HepG2 (cell line): Measurements from ENCODE around the gene PFN2. TPM values are rescaled to one million over a fixed set of nuclear protein-coding genes. Genes with fewer than 3 reads are reported as not detected.

Source experiments
- ARID4A ChIP-seq: sonication (generic); formaldehyde crosslinking; IDR thresholded peaks from 2 replicates; pipeline ENCODE4 v1.5.0; 2020; ENCODE audit warnings: mild to moderate bottlenecking, missing genetic modification reagents, borderline replicate concordance
- ARNT ChIP-seq: fragments of 450-650 bp; IDR thresholded peaks from 2 replicates; pipeline ENCODE4 v1.6.1; 2017
- ATF7 ChIP-seq, 2 experiments: fragments of 450-650 bp in 1 of 2; sonication (generic) in 1 of 2; formaldehyde crosslinking in 1 of 2; IDR thresholded peaks; 2 replicates each; pipeline versions ENCODE4 v1.4.0 to v1.6.1; 2016 to 2020; ENCODE audit warnings: antibody characterized with exemption in 1 of 2, mild to moderate bottlenecking in 1 of 2, missing genetic modification reagents in 1 of 2
- BATF2 ChIP-seq: sonication (generic); formaldehyde crosslinking; IDR thresholded peaks from 2 replicates; pipeline ENCODE4 v1.8.0; 2022; ENCODE audit warnings: mild to moderate bottlenecking, missing genetic modification reagents, moderate library complexity
- CREB1 ChIP-seq, 2 experiments: fragments of 450-650 bp in 1 of 2; IDR thresholded peaks; 2 replicates each; pipeline ENCODE4 v1.6.1; 2016 to 2017; ENCODE audit warnings: control low read depth in 1 of 2, mild to moderate bottlenecking in 1 of 2, missing compliant biosample characterization in 1 of 2, missing genetic modification characterization in 1 of 2
- E2F2 ChIP-seq: sonication (generic); formaldehyde crosslinking; IDR thresholded peaks from 2 replicates; pipeline ENCODE4 v1.4.0; 2020; ENCODE audit warnings: missing genetic modification reagents, borderline replicate concordance
- E2F5 ChIP-seq: sonication (generic); formaldehyde crosslinking; conservative IDR thresholded peaks from 2 replicates; pipeline ENCODE4 v1.4.0; 2020; ENCODE audit warnings: missing genetic modification reagents
- HNRNPL ChIP-seq: fragments of 200-400 bp; formaldehyde crosslinking; IDR thresholded peaks from 2 replicates; pipeline ENCODE4 v1.6.1; 2017; ENCODE audit warnings: mild to moderate bottlenecking, low read depth, low read length
- SIX4 ChIP-seq: sonication (generic); formaldehyde crosslinking; IDR thresholded peaks from 2 replicates; pipeline ENCODE4 v1.4.0; 2020; ENCODE audit warnings: missing genetic modification reagents
- SRY ChIP-seq: sonication (generic); formaldehyde crosslinking; IDR thresholded peaks from 2 replicates; pipeline ENCODE4 v1.8.0; 2022; ENCODE audit warnings: mild to moderate bottlenecking, missing genetic modification reagents
- TFE3 ChIP-seq: IDR thresholded peaks from 2 replicates; pipeline ENCODE4 v1.6.1; 2016
- ZKSCAN5 ChIP-seq: sonication (generic); formaldehyde crosslinking; IDR thresholded peaks from 2 replicates; pipeline ENCODE4 v1.5.1; 2020; ENCODE audit warnings: mild to moderate bottlenecking, missing genetic modification reagents
- ZKSCAN8 ChIP-seq: IDR thresholded peaks from 2 replicates; pipeline ENCODE4 v1.6.1; 2016; ENCODE audit warnings: borderline replicate concordance, missing genetic modification reagents, missing compliant biosample characterization
- ZNF224 ChIP-seq: sonication (generic); formaldehyde crosslinking; IDR thresholded peaks from 2 replicates; pipeline ENCODE4 v1.5.0; 2020; ENCODE audit warnings: mild to moderate bottlenecking, missing genetic modification reagents
- ZNF709 ChIP-seq: sonication (generic); formaldehyde crosslinking; IDR thresholded peaks from 2 replicates; pipeline ENCODE4 v1.5.0; 2020; ENCODE audit warnings: mild to moderate bottlenecking, missing genetic modification reagents
- ZNF770 ChIP-seq: sonication (generic); formaldehyde crosslinking; IDR thresholded peaks from 2 replicates; pipeline ENCODE4 v1.5.0; 2020; ENCODE audit warnings: mild to moderate bottlenecking, missing genetic modification reagents
- ZNF839 ChIP-seq: sonication (generic); formaldehyde crosslinking; IDR thresholded peaks from 2 replicates; pipeline ENCODE4 v1.4.0; 2020; ENCODE audit warnings: missing genetic modification reagents, mild to moderate bottlenecking, borderline replicate concordance
- polyA plus RNA-seq, 8 experiments: library from polyadenylated mRNA; depleted of rRNA in 3 of 8; stranded (reverse) in 7 of 8; unstranded in 1 of 8; fragments of >200 nt; fragmentation: Illumina TruSeq in 4 of 8; extraction: Trizol in 4 of 8; gene quantifications; 2 replicates each; pipeline versions ENCODE4 v1.2.1 to v1.2.3, GENCODE V29; 2011 to 2016; ENCODE audit warnings: low read depth in 4 of 8, missing spikeins in 1 of 8, mixed read lengths in 1 of 8; ENCODE audit not compliant: insufficient read depth in 1 of 8
- total RNA-seq, 5 experiments: library from RNA; depleted of rRNA; stranded (reverse); fragments of >200 nt; fragmentation: Illumina TruSeq; extraction: Trizol; gene quantifications; 2 replicates each; pipeline ENCODE4 v1.2.3, GENCODE V29; 2016; ENCODE audit warnings: low read depth in 1 of 5

Gene PFN2
- total and polyA plus RNA-seq, 2 of the 13 experiments (the other 11 are each of a cell fraction or from before 2014, with no cell fraction given) = 57.3 to 150 TPM

- peak; percentile 46; the same call in 1 of the 2 replicates for TF ChIP-seq ARID4A (CRISPR knock-in tag)
- peak; percentile 87 for TF ChIP-seq SIX4 (CRISPR knock-in tag)
- TF ChIP-seq ARNT = no peak
- TF ChIP-seq CREB1 (IDR thresholded peaks at IDR 0.05) = no peak
- no peak for TF ChIP-seq CREB1 (CRISPR knock-in tag; IDR thresholded peaks at IDR 0.05)
- no peak for TF ChIP-seq ZKSCAN8 (CRISPR knock-in tag)
- no peak for TF ChIP-seq ATF7 (IDR thresholded peaks at IDR 0.05)
- 0 out of 2 replicates have a peak, but pooled peaks have one; percentile 4 for TF ChIP-seq ATF7 (CRISPR knock-in tag; IDR thresholded peaks at IDR 0.05)
- no peak for TF ChIP-seq ZNF839
- TF ChIP-seq BATF2 (CRISPR knock-in tag) = peak; percentile 33; the same call in 1 of the 2 replicates
- 0 out of 2 replicates have a peak, but pooled peaks have one; percentile 38 for TF ChIP-seq ZNF770
- 0 out of 2 replicates have a peak, but pooled peaks have one; percentile 5 for TF ChIP-seq TFE3 (CRISPR knock-in tag)
- peak; percentile 74 for TF ChIP-seq ZNF709 (CRISPR knock-in tag)
- no peak for TF ChIP-seq ZKSCAN5
- TF ChIP-seq E2F2 (CRISPR knock-in tag) = peak; percentile 49; the same call in 1 of the 2 replicates
- 0 out of 2 replicates have a peak, but pooled peaks have one; percentile 2 for TF ChIP-seq E2F5 (CRISPR knock-in tag)
- peak; percentile 91 for TF ChIP-seq HNRNPL
- TF ChIP-seq ZNF224 = 0 out of 2 replicates have a peak, but pooled peaks have one; percentile 38
- TF ChIP-seq SRY (CRISPR knock-in tag) = 0 out of 2 replicates have a peak, but pooled peaks have one; percentile 41
Observed at GRCh38 chr3:149971403-149972075, 844 bp upstream of the PFN2 start (continued).
